ENCODE measurements around the gene FOXC1. TPM values are rescaled to one million over a fixed set of nuclear protein-coding genes. Genes with fewer than 3 reads are reported as not detected.

FOXC1 gene
- total and polyA plus RNA-seq, 4 donors = 0.08 to 0.33 (median 0.14) TPM

DNA sequence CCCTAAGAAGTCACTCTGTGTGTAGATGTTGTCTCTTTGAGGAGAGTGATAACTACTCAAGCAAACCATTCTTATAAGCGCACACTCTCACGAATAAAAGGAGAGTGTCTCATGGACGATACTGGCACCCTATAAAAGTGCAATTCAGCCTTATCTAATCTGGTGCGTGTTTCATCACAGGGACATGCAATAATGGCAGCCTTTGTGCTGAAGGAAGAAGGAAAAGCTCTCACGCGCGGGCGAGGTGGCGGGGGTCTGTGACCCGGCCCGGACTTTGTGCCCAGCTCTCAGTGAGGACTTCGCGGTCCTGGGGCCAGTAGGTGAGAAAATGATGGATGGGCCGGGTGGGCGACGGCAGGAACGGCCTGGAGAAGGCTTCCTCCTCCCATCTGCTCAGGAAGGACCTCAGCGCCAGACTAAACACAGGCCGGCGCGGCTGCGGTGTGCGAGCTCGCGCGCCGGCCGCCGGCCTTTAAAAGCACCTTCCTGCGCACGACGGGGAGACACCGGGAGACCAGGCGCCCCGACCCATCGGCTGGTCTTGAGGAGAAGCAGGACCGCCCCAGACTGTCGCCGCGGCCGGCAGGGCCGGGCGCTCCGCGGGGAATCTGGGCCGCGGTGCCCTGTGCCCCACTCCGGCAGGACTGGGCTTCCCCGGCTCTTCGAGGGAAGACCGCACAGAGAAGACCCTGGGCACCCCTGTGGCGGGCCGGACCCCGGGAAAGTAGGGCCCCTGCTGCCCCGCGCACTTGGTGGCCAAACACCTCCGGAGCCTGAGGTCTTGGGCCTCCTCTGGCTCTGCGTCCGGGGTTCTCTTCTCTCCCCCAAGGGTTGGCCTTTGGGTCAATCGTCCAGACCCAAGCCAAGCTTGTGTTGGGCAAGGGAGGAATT is 8.3 kb upstream of the FOXC1 start:
- no peak overlapping the region for H3K4me3 ChIP-seq (ENCODE audit: low read depth in 1 of 3, low read length in 3 of 3)

DNA sequence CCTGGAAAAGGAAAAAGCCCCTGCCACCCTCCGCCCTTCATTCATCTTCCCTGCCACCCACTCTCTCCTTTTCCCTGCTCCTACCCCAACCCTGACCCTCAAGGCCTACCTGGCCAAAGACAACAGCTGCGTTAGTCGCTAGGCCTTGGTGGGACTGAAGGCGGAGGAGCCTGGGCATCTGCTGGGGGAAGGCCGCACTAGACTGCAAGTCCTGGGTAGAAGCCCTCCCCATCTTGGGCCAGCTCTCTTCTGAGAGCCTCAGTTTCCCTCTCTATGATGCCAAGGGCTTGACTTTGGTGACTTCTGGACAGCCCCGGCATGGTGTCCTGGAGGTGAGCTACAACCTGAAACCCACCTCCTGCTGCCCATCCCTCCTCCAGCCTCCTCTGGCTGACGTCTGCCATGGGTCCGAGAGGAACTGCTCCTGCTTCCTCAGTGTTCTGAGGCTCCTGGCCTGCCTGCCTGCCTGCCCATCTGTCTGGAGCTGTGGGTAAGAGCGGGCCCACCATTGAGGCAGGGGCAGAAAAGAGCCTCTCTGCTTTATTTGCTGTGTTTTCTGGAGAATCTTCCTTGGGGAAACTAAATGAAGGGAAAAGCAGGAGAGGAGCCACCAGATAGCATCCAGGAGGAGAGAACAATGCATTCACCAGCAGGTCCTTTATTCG is 7.5 kb upstream of the FOXC1 start:
- Histone ChIP-seq H3K4me3 (ENCODE audit: low read depth in 1 of 3, low read length in 3 of 3) (no peak overlapping the region), H3K27me3 (ENCODE audit: control insufficient read depth in 4 of 4, insufficient read depth in 4 of 4, low read length in 3 of 4) (peaks cover 0 to 19% (median 13%) of the 10 kb centered on the region in 4 donors), H3K9me3 (ENCODE audit: control insufficient read depth in 4 of 4, low read length in 3 of 4) (no peaks in the 10 kb centered on the region), H3K4me1 (ENCODE audit: control insufficient read depth in 4 of 4, insufficient read depth in 4 of 4, low read length in 3 of 4) (peaks cover 6 to 23% (median 16%) of the 10 kb centered on the region in 4 donors), H3K36me3 (ENCODE audit: control insufficient read depth in 4 of 4, insufficient read depth in 3 of 4, low read depth in 1 of 4, low read length in 3 of 4) (no peaks in the 10 kb centered on the region), H3K9ac (ENCODE audit: low read depth in 1 of 2, low read length in 2 of 2) (no peak overlapping the region), H3K27ac (ENCODE audit: low read depth in 1 of 2, low read length in 2 of 2) (no peak overlapping the region)
- TF ChIP-seq RXRA (IDR thresholded peaks at IDR 0.05) (no peak), NR2F2 (IDR thresholded peaks at IDR 0.05) (no peak), JUND (IDR thresholded peaks at IDR 0.05) (no peak), FOXA1 (IDR thresholded peaks at IDR 0.05) (no peak), GABPA (IDR thresholded peaks at IDR 0.05 in 1 of 2, conservative IDR thresholded peaks at IDR 0.05 in 1 of 2) (no peak), TAF1 (conservative IDR thresholded peaks at IDR 0.05) (no peak), HNF4A (conservative IDR thresholded peaks at IDR 0.05) (no peak), RAD21 (IDR thresholded peaks at IDR 0.05) (no peak), EGR1 (IDR thresholded peaks at IDR 0.05; ENCODE audit: low read depth in 2 of 2) (no peak), HNF4G (IDR thresholded peaks at IDR 0.05) (no peak)
- TF ChIP-seq, protein P1, sequence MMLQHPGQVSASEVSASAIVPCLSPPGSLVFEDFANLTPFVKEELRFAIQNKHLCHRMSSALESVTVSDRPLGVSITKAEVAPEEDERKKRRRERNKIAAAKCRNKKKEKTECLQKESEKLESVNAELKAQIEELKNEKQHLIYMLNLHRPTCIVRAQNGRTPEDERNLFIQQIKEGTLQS (IDR thresholded peaks at IDR 0.05) = no peak
- TF ChIP-seq, protein P2, sequence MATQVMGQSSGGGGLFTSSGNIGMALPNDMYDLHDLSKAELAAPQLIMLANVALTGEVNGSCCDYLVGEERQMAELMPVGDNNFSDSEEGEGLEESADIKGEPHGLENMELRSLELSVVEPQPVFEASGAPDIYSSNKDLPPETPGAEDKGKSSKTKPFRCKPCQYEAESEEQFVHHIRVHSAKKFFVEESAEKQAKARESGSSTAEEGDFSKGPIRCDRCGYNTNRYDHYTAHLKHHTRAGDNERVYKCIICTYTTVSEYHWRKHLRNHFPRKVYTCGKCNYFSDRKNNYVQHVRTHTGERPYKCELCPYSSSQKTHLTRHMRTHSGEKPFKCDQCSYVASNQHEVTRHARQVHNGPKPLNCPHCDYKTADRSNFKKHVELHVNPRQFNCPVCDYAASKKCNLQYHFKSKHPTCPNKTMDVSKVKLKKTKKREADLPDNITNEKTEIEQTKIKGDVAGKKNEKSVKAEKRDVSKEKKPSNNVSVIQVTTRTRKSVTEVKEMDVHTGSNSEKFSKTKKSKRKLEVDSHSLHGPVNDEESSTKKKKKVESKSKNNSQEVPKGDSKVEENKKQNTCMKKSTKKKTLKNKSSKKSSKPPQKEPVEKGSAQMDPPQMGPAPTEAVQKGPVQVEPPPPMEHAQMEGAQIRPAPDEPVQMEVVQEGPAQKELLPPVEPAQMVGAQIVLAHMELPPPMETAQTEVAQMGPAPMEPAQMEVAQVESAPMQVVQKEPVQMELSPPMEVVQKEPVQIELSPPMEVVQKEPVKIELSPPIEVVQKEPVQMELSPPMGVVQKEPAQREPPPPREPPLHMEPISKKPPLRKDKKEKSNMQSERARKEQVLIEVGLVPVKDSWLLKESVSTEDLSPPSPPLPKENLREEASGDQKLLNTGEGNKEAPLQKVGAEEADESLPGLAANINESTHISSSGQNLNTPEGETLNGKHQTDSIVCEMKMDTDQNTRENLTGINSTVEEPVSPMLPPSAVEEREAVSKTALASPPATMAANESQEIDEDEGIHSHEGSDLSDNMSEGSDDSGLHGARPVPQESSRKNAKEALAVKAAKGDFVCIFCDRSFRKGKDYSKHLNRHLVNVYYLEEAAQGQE (IDR thresholded peaks at IDR 0.05) = no peak
- TF ChIP-seq, protein P3, sequence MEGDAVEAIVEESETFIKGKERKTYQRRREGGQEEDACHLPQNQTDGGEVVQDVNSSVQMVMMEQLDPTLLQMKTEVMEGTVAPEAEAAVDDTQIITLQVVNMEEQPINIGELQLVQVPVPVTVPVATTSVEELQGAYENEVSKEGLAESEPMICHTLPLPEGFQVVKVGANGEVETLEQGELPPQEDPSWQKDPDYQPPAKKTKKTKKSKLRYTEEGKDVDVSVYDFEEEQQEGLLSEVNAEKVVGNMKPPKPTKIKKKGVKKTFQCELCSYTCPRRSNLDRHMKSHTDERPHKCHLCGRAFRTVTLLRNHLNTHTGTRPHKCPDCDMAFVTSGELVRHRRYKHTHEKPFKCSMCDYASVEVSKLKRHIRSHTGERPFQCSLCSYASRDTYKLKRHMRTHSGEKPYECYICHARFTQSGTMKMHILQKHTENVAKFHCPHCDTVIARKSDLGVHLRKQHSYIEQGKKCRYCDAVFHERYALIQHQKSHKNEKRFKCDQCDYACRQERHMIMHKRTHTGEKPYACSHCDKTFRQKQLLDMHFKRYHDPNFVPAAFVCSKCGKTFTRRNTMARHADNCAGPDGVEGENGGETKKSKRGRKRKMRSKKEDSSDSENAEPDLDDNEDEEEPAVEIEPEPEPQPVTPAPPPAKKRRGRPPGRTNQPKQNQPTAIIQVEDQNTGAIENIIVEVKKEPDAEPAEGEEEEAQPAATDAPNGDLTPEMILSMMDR (IDR thresholded peaks at IDR 0.05; ENCODE audit: low read depth, low read length, missing input control) = no peak
- WGBS = 90% methylated on average over 10 of the region's 10 CpGs
- no peak for DNase-seq (ENCODE audit: low spot score)

More for the DNA sequence above, 8.3 kb upstream of the FOXC1 start:
- H3K9me3 ChIP-seq (ENCODE audit: control insufficient read depth in 4 of 4, low read length in 3 of 4) = no peaks in the 10 kb centered on the region
- peaks cover 5 to 17% (median 12%) of the 10 kb centered on the region in 4 donors for H3K4me1 ChIP-seq (ENCODE audit: control insufficient read depth in 4 of 4, insufficient read depth in 4 of 4, low read length in 3 of 4)
- H3K9ac ChIP-seq (ENCODE audit: low read depth in 1 of 2, low read length in 2 of 2) = no peak overlapping the region
- 24% methylated on average over 60 of the region's 60 CpGs for WGBS
- DNase-seq (ENCODE audit: low spot score) = no peak
- TF ChIP-seq HNF4A (conservative IDR thresholded peaks at IDR 0.05) = no peak
- no peak for TF ChIP-seq HNF4G (IDR thresholded peaks at IDR 0.05)
- TF ChIP-seq, protein P3 (IDR thresholded peaks at IDR 0.05; ENCODE audit: low read depth, low read length, missing input control) = no peak
- H3K27ac ChIP-seq (ENCODE audit: low read depth in 1 of 2, low read length in 2 of 2) = no peak overlapping the region
- H3K36me3 ChIP-seq (ENCODE audit: control insufficient read depth in 4 of 4, insufficient read depth in 3 of 4, low read depth in 1 of 4, low read length in 3 of 4) = no peaks in the 10 kb centered on the region
- peaks cover 0 to 15% (median 9%) of the 10 kb centered on the region in 4 donors for H3K27me3 ChIP-seq (ENCODE audit: control insufficient read depth in 4 of 4, insufficient read depth in 4 of 4, low read length in 3 of 4)
